Thyroid gland (tissue), 4 donors: Measurements from ENCODE around the gene ZNF112. TPM values are rescaled to one million over a fixed set of nuclear protein-coding genes. Genes with fewer than 3 reads are reported as not detected.

Experiments
- DNase-seq, 2 donors: peaks; one replicate each; pipeline ENCODE4 v3.0.0-alpha.2; 2019
- H3K27ac ChIP-seq, 3 donors: fragments of 200-600 bp; sonication (generic); 1 replicate in 2 of 3; 2 replicates in 1 of 3; pipeline ENCODE4 v1.5.1; 2016 to 2019; ENCODE audit warnings: mild to moderate bottlenecking in 1 of 3, moderate library complexity in 1 of 3
- H3K27me3 ChIP-seq: fragments of 200-600 bp; sonication (generic); one replicate; pipeline ENCODE4 v1.5.1; 2019
- H3K36me3 ChIP-seq, 2 donors: fragments of 200-600 bp; sonication (generic); one replicate each; pipeline ENCODE4 v1.5.1; 2016 to 2019
- H3K4me1 ChIP-seq, 2 donors: fragments of 200-600 bp; sonication (generic); one replicate each; pipeline ENCODE4 v1.5.1; 2017 to 2019
- H3K4me3 ChIP-seq, 3 donors: fragments of 200-600 bp; sonication (generic); replicated peaks in 1 of 3; 1 replicate in 2 of 3; 2 replicates in 1 of 3; pipeline ENCODE4 v1.5.1; 2016; ENCODE audit warnings: mild to moderate bottlenecking in 1 of 3
- H3K9me3 ChIP-seq: fragments of 200-600 bp; sonication (generic); one replicate; pipeline ENCODE4 v1.5.1; 2017
- POLR2A ChIP-seq, 2 donors: fragments of 450-650 bp; IDR thresholded peaks; one replicate each; pipeline ENCODE4 v1.6.1; 2017; ENCODE audit warnings: antibody characterized with exemption in 2 of 2, mild to moderate bottlenecking in 2 of 2, moderate library complexity in 1 of 2
- WGBS, 2 donors: methylation state at CpG; one replicate each; pipeline ENCODE4 v1.1.5; 2017; 5-methylcytosine and 5-hydroxymethylcytosine counted together
- intact Hi-C: fragments of 100-400 bp; cut with DNase I; formaldehyde crosslinking; loops from one replicate; pipeline ENCODE4 v1.15.1; 2023
- small RNA-seq: library from RNA; depleted of rRNA; stranded (forward); fragments of <200 nt; gene quantifications from one replicate; pipeline ENCODE3, GENCODE V24; 2016
- total RNA-seq, 4 donors: library from RNA; depleted of rRNA; stranded (reverse); fragments of >200 nt; gene quantifications; one replicate each; pipeline ENCODE4 v1.2.3, GENCODE V29; 2016
- TF ChIP-seq, protein P1 (sequence below), 6 experiments: fragments of 200-600 bp in 3 of 6; fragments of 450-650 bp in 3 of 6; sonication (generic) in 3 of 6; IDR thresholded peaks; one replicate each; pipeline ENCODE4 v1.5.1; 2016 to 2019; ENCODE audit warnings: antibody characterized with exemption in 6 of 6, mild to moderate bottlenecking in 2 of 6, inconsistent platforms in 1 of 6, moderate library complexity in 1 of 6

The ZNF112 gene
- total RNA-seq, 4 donors from 2014 or later = 7.8 to 22.6 (median 11.2) TPM

DNA sequence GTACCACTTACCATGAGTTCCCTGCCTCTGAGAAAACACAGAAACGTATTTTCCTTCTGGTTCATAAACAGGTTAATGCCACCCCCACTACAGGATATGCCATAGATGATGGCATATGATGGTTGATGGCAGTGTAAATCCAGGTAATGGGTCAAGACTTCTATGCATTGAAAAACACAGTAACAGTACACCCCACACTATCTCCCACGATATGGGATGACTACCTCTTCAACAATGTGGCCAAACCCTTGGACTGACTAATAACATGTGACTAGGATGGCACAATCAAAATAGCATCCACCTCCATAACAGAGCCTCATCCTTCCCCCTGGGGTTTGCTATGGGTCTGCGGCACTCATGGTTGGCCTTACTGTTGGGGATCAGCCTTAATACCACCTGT is 73.6 kb downstream of the ZNF112 start:
- WGBS, 2 donors = 85 to 92% methylated on average over 3 of the region's 3 CpGs
- peaks cover 8 to 9% of the 10 kb centered on the region in 2 donors for H3K36me3 ChIP-seq
- TF ChIP-seq, protein P1, sequence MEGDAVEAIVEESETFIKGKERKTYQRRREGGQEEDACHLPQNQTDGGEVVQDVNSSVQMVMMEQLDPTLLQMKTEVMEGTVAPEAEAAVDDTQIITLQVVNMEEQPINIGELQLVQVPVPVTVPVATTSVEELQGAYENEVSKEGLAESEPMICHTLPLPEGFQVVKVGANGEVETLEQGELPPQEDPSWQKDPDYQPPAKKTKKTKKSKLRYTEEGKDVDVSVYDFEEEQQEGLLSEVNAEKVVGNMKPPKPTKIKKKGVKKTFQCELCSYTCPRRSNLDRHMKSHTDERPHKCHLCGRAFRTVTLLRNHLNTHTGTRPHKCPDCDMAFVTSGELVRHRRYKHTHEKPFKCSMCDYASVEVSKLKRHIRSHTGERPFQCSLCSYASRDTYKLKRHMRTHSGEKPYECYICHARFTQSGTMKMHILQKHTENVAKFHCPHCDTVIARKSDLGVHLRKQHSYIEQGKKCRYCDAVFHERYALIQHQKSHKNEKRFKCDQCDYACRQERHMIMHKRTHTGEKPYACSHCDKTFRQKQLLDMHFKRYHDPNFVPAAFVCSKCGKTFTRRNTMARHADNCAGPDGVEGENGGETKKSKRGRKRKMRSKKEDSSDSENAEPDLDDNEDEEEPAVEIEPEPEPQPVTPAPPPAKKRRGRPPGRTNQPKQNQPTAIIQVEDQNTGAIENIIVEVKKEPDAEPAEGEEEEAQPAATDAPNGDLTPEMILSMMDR (IDR thresholded peaks at IDR 0.05) = no peak
- TF ChIP-seq POLR2A (IDR thresholded peaks at IDR 0.05) = no peak
- no peaks in the 10 kb centered on the region for H3K27me3 ChIP-seq
- no peaks in the 10 kb centered on the region for H3K9me3 ChIP-seq
- DNase-seq = no peak
- no peak overlapping the region for H3K27ac ChIP-seq
- no peak overlapping the region for H3K4me3 ChIP-seq
- no peaks in the 10 kb centered on the region for H3K4me1 ChIP-seq
- intact Hi-C loops = no loop called here

DNA sequence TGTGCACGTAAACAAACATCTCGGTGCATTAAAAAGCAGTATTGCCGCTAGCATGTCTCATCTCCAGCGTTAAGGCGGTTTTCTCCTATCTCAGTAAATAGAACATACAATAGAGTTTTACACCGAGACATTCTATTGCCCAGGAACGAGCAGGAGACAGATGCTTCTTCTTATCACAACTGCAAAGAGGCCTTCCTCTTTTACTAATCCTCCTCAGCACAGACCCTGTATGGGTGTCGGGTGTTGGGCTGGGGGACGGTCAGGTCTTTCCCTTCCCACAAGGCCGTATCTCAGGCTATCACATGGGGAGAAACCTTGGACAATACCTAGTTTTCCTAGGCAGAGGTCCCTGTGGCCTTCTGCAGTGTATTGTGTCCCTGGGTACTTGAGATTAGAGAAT is 75.6 kb downstream of the ZNF112 start:
- Histone ChIP-seq H3K27ac (no peak overlapping the region), H3K27me3 (no peaks in the 10 kb centered on the region), H3K4me1 (no peaks in the 10 kb centered on the region), H3K36me3 (no peaks in the 10 kb centered on the region), H3K4me3 (no peak overlapping the region), H3K9me3 (no peaks in the 10 kb centered on the region)
- intact Hi-C loops = no loop called here
- WGBS, 2 donors = 86 to 91% methylated on average over 10 of the region's 10 CpGs
- no peak for DNase-seq
- TF ChIP-seq, protein P1 (IDR thresholded peaks at IDR 0.05) = no peak
- TF ChIP-seq POLR2A (IDR thresholded peaks at IDR 0.05) = no peak

DNA sequence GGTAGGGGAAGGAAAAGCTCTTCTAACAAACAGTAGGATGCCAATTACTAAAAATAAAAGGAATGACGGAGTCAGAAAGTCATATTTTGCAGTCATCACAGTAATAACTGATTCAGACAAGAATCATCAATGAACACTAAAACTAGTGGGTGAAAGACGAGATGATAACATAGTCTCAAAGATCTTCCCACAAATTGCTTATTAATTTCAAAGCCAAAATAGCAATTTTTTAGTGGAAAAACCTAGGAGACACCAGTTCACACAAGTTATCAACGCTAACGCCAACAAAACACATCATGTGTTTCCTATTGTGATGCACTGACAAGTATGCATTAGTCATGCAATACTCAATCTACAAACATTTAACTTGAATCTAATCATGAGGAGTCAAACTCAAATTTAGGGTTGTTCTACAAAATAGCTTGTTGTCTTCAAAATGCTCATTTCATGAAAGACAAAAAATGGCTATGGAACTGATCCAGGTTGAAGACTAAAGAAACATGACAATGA is 78.2 kb downstream of the ZNF112 start:
- 93 to 97% methylated on average over 4 of the region's 4 CpGs for WGBS, 2 donors
- TF ChIP-seq, protein P1 (IDR thresholded peaks at IDR 0.05) = no peak
- no peak for TF ChIP-seq POLR2A (IDR thresholded peaks at IDR 0.05)
- H3K36me3 ChIP-seq = no peaks in the 10 kb centered on the region
- no peak overlapping the region for H3K27ac ChIP-seq
- intact Hi-C loops = no loop called here
- no peak overlapping the region for H3K4me3 ChIP-seq
- no peaks in the 10 kb centered on the region for H3K9me3 ChIP-seq
- DNase-seq = no peak
- H3K27me3 ChIP-seq = no peaks in the 10 kb centered on the region
- no peaks in the 10 kb centered on the region for H3K4me1 ChIP-seq

DNA sequence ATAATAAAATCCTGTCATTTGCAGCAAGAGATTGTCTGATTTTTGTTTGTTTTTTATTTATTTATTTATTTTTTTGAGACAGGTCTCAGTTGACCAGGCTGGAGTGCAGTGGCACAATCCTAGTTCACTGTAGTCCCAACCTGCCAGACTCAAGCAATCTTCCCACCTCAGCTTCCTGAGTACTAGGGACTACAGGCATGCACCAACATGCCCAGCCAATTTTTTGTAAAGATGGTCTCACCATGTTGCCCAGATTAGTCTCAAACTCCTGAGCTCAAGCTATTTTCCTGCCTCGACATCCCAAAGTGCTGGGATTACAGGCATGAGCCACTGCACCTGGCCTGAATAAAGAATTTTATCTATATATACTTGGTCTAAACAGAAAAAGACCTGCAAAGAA is 79.1 kb downstream of the ZNF112 start:
- Histone ChIP-seq H3K27me3 (no peaks in the 10 kb centered on the region), H3K4me1 (no peaks in the 10 kb centered on the region), H3K27ac (no peak overlapping the region), H3K9me3 (no peaks in the 10 kb centered on the region), H3K36me3 (no peaks in the 10 kb centered on the region), H3K4me3 (no peak overlapping the region)
- no peak for TF ChIP-seq POLR2A (IDR thresholded peaks at IDR 0.05)
- TF ChIP-seq, protein P1 (IDR thresholded peaks at IDR 0.05) = no peak
- DNase-seq = no peak
- WGBS, 2 donors = 93 to 100% methylated on average over 1 of the region's 1 CpG
- intact Hi-C loops = no loop called here

Small RNA genes within 50 kb of the gene (small RNA-seq; reads per million reads assigned to genes)
- gene NDUFA3P1 = not detected

Other genes starting within 250 kb of the ZNF112 start
- gene ZNF225, start 243.3 kb downstream of the ZNF112 start, total RNA-seq = 1 to 10 TPM; 4.0 to 8.3 (median 6.3) TPM
- 10 to 100 TPM in 3 of 4 donors, 1 to 10 TPM in 1; 8.1 to 12.7 (median 11.3) TPM for gene ZNF234, start 215.1 kb downstream of the ZNF112 start, total RNA-seq
- gene ZNF226, start 191.6 kb downstream of the ZNF112 start, total RNA-seq = 10 to 100 TPM; 19.3 to 50.0 (median 37.8) TPM
- 10 to 100 TPM; 12.4 to 44.7 (median 18.4) TPM for gene ZNF227, start 144.1 kb downstream of the ZNF112 start, total RNA-seq
- gene ZNF233, start 96.8 kb downstream of the ZNF112 start, total RNA-seq = 1 to 10 TPM in 2 of 4 donors, under 1 TPM in 2; 0.54 to 2.3 (median 0.93) TPM
- gene ZNF235, start 51.7 kb downstream of the ZNF112 start, total RNA-seq = 10 to 100 TPM in 3 of 4 donors, 1 to 10 TPM in 1; 7.3 to 17.7 (median 12.8) TPM
- gene ZNF285, start 44.9 kb upstream of the ZNF112 start, total RNA-seq = 1 to 10 TPM; 3.8 to 6.6 (median 5.1) TPM
- gene ZNF229, start 91.8 kb upstream of the ZNF112 start, total RNA-seq = 10 to 100 TPM; 13.3 to 22.9 (median 17.8) TPM
- gene ZNF180, start 143.8 kb upstream of the ZNF112 start, total RNA-seq = 10 to 100 TPM; 13.4 to 41.7 (median 19.9) TPM
- gene CEACAM20, start 173.0 kb upstream of the ZNF112 start, total RNA-seq = not detected